Aorta (tissue), 5 donors: ENCODE measurements around the gene TTC21B. TPM values are rescaled to one million over a fixed set of nuclear protein-coding genes. Genes with fewer than 3 reads are reported as not detected.

ENCODE experiments used
- ATAC-seq: fragments of 200-7000 bp; cut with Tn5 transposase; one replicate; pipeline ENCODE4 v1.9.1; 2022; ENCODE audit warnings: moderate library complexity; ENCODE audit not compliant: low FRiP score
- DNase-seq, 2 donors: peaks; one replicate each; pipeline ENCODE4 v3.0.0-alpha.2; 2020
- H3K27ac ChIP-seq, 2 donors: one replicate each; pipeline ENCODE4 v1.5.1; 2013; ENCODE audit warnings: low read length in 2 of 2, mild to moderate bottlenecking in 2 of 2, moderate library complexity in 2 of 2, control low read depth in 1 of 2, inconsistent platforms in 1 of 2, low read depth in 1 of 2
- H3K27me3 ChIP-seq, 2 donors: one replicate each; pipeline ENCODE4 v1.6.1; 2013; ENCODE audit warnings: control low read depth in 1 of 2, low read length in 1 of 2, mild to moderate bottlenecking in 1 of 2, moderate library complexity in 1 of 2; ENCODE audit not compliant: insufficient read depth in 2 of 2, control insufficient read depth in 1 of 2
- H3K36me3 ChIP-seq, 2 donors: one replicate each; pipeline ENCODE4 v1.6.1; 2013; ENCODE audit warnings: control low read depth in 1 of 2, low read length in 1 of 2, mild to moderate bottlenecking in 1 of 2; ENCODE audit not compliant: insufficient read depth in 2 of 2, control insufficient read depth in 1 of 2
- H3K4me1 ChIP-seq, 2 donors: one replicate each; pipeline ENCODE4 v1.6.1; 2013; ENCODE audit warnings: low read length in 2 of 2, control low read depth in 1 of 2, mild to moderate bottlenecking in 1 of 2, moderate library complexity in 1 of 2; ENCODE audit not compliant: insufficient read depth in 2 of 2, control insufficient read depth in 1 of 2
- H3K4me3 ChIP-seq, 2 donors: one replicate each; pipeline ENCODE4 v1.5.1; 2013; ENCODE audit warnings: low read length in 2 of 2, control low read depth in 1 of 2, mild to moderate bottlenecking in 1 of 2
- H3K9me3 ChIP-seq: one replicate; pipeline ENCODE4 v1.6.1; 2013; ENCODE audit warnings: mild to moderate bottlenecking, low read length; ENCODE audit not compliant: control insufficient read depth
- WGBS, 2 donors: extraction: QIAGEN DNeasy Blood & Tissue Kit; methylation state at CpG; one replicate each; pipeline ENCODE4 v1.1.7; 2013; 5-methylcytosine and 5-hydroxymethylcytosine counted together
- intact Hi-C, 2 donors: fragments of 100-400 bp; cut with DNase I; formaldehyde crosslinking; loops; one replicate each; pipeline versions ENCODE4 v1.14.2 to v1.15.0; 2022
- polyA plus RNA-seq, 2 donors: library from polyadenylated mRNA; stranded (reverse); fragments of 200-250 nt; gene quantifications; one replicate each; pipeline ENCODE4 v1.2.3, GENCODE V29; 2013
- total RNA-seq, 2 donors: library from RNA; stranded (reverse); fragmentation: NEBNext Ultra II Directional; extraction: Animal tissue kit (Norgen Biotek cat#: 25700); gene quantifications; one replicate each; pipeline ENCODE4 v1.2.1, GENCODE V29; 2021
- donor health status: healthy with polysubstance abuse.
- donor health status: Bipolar disorder and iron deficiency.
- donor health status: DM: no; HTN: no; CAD: no.
- donor health status: DM: no; HTN: no; CAD: no.
- donor health status: DM: yes; HTN: yes; CAD: no.

The TTC21B gene
- total and polyA plus RNA-seq, 4 donors: 3.1 to 31.8 (median 16.9) TPM

GRCh38 chr2:165827016-165827920, 126.3 kb downstream of the TTC21B start:
- WGBS, 2 donors: 53 to 74% methylated on average over 3 of the region's 3 CpGs
- Histone ChIP-seq H3K4me3 (no peak overlapping the region), H3K9me3 (no peaks in the 10 kb centered on the region), H3K27me3 (no peaks in the 10 kb centered on the region), H3K36me3 (no peaks in the 10 kb centered on the region), H3K27ac (no peak overlapping the region), H3K4me1 (no peaks in the 10 kb centered on the region)
- intact Hi-C loops: no loop called here
- ATAC-seq (no peak), DNase-seq (no peak)

GRCh38 chr2:165825041-165825440, 128.5 kb downstream of the TTC21B start:
- Histone ChIP-seq H3K27ac (no peak overlapping the region), H3K9me3 (no peaks in the 10 kb centered on the region)
- WGBS, 2 donors: 3 to 15% methylated on average over 2 of the region's 2 CpGs

More at GRCh38 chr2:165825041-165825440, 128.5 kb downstream of the TTC21B start:
- Histone ChIP-seq H3K36me3 (no peaks in the 10 kb centered on the region), H3K27me3 (no peaks in the 10 kb centered on the region), H3K4me3 (no peak overlapping the region), H3K4me1 (peaks cover 0 to 3% of the 10 kb centered on the region in 2 donors)
- ATAC-seq (no peak), DNase-seq (no peak)
- intact Hi-C loops: no loop called here

Other genes starting within 250 kb of the TTC21B start
- 1 to 10 TPM; 2.0 to 2.4 TPM for gene GALNT3, start 159.5 kb downstream of the TTC21B start, total RNA-seq
- gene GALNT3, start 159.5 kb downstream of the TTC21B start, polyA plus RNA-seq: 1 to 10 TPM in 1 of 2 donors, under 1 TPM in 1; 0.23 to 3.4 TPM
- gene SCN1A, start 174.2 kb upstream of the TTC21B start, total RNA-seq: not detected
- not detected for gene SCN1A, start 174.2 kb upstream of the TTC21B start, polyA plus RNA-seq